Fibroblast of skin of back (primary cell): ENCODE data around the gene CAMKMT.
A peak's percentile ranks its signal among the peaks of the same experiment; 100 is the strongest.

Experiments used
- DNase-seq: peaks from one replicate; pipeline ENCODE4 v3.0.0-alpha.2; 2013

CAMKMT gene

GRCh38 chr2:44656460-44656859, 294.7 kb downstream of the CAMKMT start:
- DNase-seq: no peak

GRCh38 chr2:44663471-44664073, 301.8 kb downstream of the CAMKMT start:
- DNase-seq: no peak

DNA sequence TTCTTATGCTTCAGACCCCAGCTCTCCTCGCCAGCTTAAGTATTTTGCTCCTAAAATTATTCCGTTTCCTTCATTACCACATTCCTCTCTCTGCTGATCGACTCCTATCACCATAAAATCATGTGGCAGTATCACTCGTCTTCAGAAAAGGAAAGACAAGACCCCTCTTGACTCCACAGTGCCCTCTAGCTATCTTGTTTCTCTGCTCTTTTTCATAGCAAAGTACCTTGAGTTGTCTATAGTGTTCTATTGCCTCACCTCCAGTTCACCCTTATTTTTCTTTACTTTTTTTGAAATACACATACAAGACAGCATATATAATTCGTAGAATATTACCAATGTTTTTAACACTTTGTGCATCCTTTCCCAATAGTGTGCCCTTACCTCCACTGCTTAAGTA, 306.6 kb downstream of the CAMKMT start:
- DNase-seq: no peak

DNA sequence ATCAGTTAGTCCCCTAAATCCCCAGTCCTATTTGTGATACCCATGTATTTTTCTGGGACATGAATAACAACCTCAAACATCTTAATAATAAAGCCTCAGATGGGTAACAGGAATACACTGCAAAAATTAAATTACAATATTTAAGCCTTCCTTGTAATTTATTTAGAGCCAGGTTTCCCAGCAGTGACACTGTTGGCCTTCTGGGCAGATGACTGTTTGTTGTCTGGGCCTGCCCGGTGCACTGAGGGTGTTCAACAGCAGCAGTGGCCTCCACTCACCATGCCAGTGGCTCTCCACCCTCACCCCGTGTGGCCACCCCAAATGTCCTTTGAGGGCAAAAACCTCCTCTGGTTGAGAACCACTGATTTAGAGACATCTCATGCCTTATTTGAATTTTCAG, 309.5 kb downstream of the CAMKMT start:
- no peak for DNase-seq

DNA sequence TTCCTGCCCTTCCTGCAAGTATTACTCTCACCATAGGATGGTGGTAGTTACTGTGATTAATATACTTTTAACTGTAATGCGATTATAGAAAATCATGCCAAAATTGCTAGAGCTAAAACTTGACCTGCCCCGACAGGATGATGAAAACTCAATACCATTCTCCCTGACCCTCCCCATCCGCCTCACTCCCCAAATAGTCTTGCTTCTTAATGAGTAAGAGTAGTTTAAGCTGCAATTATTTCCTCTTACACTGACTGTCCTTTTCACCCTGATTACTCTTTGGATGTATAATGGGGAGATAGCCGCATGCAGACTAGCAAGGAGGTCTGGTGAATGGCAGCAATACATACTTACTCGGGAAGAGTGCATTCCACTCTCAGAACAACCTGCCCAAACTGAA, 310.2 kb downstream of the CAMKMT start:
- DNase-seq: no peak

DNA sequence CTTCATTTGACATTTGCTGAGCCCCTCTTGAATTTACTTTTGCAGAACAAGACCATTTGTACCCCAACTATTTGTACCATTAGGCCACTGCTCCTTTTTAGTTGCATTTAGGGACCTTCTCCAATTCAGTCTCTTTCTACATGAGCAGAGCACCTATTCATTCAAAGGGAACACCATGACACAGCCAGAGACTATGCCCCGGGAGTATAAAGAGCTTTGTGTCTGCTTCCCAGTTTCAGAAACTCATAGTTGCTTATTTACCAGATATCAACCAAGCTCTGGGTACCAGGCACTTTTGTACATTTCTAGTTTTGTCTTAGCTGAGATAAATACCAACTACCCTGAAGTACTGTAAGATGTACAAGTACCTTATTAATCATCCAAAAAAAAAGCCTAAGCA, 310.7 kb downstream of the CAMKMT start:
- no peak for DNase-seq

GRCh38 chr2:44674473-44675284, 312.9 kb downstream of the CAMKMT start:
- DNase-seq: no peak

DNA sequence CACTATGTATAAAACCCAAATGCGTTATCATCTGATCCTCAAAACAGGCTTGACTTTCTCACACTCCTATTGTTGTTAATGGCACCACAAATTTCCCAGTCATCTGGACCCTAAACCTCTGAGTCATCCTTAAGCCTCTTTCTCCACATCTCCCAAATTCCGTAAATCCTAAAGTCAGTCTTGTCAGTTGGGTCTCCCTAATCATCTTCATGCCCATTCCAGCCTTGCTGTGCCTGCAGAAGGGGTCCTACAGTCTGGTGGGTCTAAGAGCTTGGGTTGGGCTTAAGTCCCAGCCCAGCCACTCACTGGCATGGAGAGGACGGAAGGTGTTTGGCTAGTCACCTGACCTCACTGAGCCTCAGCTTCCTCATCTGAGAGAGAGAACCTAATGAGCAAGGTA, 314.6 kb downstream of the CAMKMT start:
- DNase-seq: no peak

DNA sequence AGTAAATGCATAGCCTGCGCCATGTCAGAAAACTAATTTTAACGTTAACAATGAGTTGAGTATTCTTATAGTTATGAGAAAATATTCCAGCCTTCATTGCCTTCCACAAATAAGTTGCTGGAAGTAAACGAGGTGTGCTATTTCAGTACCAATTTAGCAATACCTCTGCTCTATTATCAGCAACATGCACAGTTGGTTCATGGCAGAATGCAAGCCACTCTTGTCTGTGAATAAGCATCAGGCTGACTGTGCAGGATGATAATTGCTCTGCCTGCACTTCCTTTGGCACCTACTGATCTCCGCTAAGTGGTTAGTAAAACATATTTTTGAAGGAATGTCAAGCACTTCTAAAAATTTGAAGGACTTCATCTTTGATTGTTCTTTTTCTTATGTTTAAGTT, 317.8 kb downstream of the CAMKMT start:
- no peak for DNase-seq

DNA sequence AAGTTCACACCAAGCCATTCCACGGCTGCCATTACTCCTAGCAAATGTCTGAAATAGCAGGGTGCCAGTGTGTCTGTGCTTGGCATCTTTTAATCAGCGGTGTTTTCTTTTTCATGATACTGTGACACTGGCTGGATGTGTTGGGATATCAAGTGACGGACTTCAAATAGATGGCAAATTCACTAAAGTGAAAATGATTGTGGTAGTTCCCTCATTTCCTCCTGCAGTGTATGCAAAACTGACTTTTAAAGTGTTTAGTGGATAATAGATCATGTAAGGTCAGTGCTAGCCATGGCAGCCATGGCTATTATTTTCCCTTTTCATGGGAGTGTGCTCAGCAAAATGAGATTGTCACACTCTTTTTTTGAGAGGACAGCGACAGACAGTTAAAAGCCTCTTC, 318.2 kb downstream of the CAMKMT start:
- DNase-seq: no peak

DNA sequence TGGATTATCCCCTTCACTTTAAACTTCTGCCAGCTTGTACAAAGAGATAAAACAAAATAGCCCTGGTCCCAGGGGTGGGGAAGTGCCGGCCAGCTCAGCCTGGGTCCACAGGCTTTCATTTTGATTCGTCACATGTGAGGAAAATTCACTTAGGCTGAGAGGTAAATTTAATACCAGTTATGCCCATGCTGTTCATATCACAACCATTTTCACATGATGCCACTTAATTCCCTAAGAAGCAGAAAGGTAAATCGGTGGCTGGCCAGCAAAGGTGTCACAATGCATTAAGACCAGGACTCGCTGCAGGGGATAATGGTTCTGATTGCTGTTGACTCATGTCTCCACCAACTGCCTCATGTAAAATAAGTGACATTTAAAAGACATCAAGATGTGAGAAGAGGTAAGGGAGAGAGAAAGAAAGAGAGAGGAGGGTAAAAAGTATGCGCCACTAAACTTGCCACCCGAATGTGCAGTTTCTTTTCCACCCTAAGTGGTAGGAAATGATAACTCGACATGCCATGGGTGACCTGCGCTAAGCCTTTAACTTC, 318.8 kb downstream of the CAMKMT start:
- DNase-seq: no peak

DNA sequence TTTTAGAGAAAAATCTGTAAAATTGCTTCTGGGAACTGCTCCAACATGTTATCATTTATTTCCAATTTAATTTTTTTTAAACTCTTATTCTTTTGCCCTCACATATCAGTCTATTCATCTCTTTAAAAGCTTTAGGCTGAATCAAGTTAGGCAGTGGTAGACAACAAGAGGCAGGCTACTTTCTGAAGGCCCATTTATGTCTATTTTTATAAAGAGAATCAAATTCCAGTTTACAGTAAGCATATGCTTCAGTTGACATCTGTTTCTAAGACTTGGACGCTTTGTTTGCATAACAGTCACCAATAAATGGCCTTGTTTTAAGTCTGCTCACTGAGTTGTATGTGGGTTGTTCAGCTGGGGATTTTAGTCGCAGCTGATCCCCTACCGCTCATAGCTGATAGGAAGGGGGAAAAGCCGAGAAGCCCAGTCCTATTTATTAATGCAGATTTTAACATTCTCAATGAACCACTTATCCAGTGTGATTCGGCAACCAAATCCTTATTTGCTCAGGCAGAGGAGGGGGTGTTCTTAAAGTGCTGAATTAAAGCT, 319.3 kb downstream of the CAMKMT start:
- no peak for DNase-seq

- no peak for DNase-seq
Measured at GRCh38 chr2:44682459-44682858, 320.7 kb downstream of the CAMKMT start.

GRCh38 chr2:44684559-44684958, 322.8 kb downstream of the CAMKMT start:
- DNase-seq: no peak

DNA sequence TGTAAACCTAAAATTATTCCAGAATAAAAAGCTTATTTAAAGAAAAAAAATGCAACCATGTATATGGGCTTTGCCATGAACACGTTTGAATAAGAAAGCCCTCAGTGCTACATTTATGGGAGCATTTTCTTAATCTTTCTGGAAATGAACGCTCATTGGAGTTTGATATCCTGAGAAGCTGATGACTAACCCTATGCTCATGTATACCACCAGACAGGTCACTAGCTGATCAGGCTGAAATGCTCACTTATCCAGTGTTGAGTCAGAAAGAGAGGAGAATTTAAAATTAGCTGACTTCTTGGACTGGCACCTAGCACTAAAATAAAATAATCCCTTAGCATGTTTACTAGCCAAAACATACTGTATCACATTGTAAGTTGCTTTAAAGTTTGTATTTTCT, 324.8 kb downstream of the CAMKMT start:
- peak; percentile 35 for DNase-seq

DNA sequence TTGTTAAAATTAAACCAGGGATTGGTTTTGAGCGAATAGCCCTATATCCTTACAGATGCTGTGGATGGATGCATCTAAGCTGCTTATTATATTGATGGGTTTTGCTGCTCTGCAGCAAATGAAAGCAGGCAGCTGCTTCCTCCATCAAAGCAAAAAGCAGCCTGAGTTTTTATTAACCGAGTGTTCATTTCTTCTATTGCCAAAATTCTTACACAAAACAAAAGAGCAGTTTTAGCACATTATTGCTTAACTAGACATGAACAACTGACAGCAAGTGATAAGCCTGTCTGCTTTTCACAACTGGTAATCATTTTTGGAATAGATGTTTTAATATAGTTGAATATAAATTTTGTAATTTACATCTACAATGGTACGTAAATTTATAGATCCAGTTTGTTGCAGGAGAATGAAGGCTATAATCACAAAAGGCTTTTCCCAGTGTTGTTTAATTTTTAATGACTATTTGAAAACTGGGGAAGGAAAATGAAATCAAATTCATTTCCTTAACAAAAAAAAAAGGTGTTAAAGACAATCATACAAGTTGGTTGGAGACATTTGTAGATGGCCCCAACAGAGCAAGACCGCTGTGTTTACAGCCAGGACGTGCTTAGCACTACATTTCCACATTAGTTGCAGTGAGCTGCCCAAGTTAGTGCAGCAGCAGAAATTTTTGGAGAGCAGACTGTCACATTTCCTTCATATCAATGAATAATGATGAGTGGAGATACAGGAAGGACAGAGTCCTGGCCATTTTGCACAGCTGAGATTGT, 326.1 kb downstream of the CAMKMT start:
- no peak for DNase-seq

- no peak for DNase-seq
Measured at GRCh38 chr2:44688456-44689124, 326.8 kb downstream of the CAMKMT start.

GRCh38 chr2:44689516-44689915, 327.8 kb downstream of the CAMKMT start:
- no peak for DNase-seq

DNA sequence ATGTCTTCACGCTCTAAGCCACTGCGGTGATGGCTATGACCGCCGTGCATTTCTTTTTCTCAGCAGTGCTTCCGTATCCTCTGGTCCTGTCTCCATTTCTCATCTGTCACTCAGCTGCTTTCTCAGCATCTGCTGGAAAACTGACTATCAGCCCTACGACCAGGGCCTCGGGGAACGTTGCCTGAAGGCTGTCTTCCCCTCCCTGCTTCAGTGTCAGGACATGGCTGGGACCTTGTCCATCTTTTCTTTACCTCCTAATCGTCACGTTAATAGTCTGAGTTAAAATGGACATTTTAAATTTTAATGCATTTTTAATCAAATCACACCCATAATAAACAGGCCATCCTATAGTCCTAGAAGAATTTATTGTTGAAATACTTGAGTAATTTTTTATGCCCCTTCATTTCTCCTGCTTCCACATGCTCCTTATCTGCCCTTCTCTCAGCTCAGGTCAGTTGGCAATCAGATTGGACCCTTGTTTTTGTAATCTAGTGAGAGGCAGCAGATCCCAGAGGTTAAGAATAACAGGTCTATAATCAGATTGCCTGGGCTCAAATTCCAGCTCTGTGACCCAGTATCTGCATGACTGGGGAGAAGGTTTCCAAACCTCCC, 329.5 kb downstream of the CAMKMT start:
- DNase-seq: no peak

GRCh38 chr2:44692821-44693220, 331.1 kb downstream of the CAMKMT start:
- DNase-seq: no peak

DNA sequence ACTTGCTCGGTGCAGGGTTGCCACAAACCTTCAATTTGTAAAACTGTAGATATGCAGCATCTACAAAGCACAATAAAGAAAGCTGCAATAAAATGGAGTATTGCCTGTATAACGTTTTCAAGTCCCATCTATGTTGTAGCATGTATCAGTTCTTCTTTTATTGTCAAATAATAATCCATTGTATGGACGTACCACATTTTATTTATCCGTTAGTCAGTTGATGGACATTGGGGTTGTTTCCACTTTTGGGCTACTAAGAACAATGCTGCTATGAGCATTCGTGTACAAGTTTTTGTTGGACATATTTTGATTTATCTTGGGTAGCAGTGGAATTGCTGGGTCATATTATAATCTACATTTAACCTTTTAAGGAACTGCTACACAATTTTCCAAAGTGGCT, 339.1 kb downstream of the CAMKMT start:
- DNase-seq: no peak

DNA sequence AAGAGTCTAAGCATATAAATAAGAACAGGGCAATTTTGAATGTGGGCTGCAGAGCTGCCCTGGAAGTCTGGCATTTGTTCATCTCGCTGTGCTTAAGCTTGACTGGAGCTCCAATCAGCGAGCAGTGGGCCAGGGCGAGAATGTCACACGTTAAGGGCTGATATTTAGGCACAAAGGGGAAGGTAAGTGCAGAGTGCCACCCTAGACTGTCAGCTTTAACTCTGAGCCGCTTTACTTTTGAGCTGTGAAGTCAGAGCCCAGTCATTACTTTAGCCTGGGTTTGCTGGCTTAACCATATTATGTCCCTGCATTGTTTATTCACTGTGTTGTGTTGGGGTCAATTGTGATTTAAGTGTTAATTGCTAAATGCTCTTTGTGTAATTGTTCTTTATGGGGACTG, 343.6 kb downstream of the CAMKMT start:
- DNase-seq: no peak
